SK-N-SH treated with all-trans-retinoic acid at 6 μM for 48 hours (cell line): ENCODE measurements around the gene AGL.
"Not testable (repeated sequence)": the region's sequence is repeated elsewhere in the genome, so short reads cannot be mapped to it uniquely, and the experiment has no call there.

ENCODE experiments used
- ARNTL ChIP-seq: fragments of 450-650 bp; formaldehyde crosslinking; IDR thresholded peaks from 2 replicates; pipeline ENCODE4 v1.5.0; 2020; ENCODE audit warnings: low read depth, mild to moderate bottlenecking, moderate library complexity, borderline replicate concordance
- BACH2 ChIP-seq: fragments of 250-450 bp; sonication (Bioruptor Pico); IDR thresholded peaks from 2 replicates; pipeline ENCODE4 v1.9.0; 2021; ENCODE audit warnings: mild to moderate bottlenecking, borderline replicate concordance
- CREB5 ChIP-seq: fragments of 250-450 bp; sonication (Bioruptor Pico); IDR thresholded peaks from 2 replicates; pipeline ENCODE4 v1.5.1; 2020; ENCODE audit warnings: low read depth, mild to moderate bottlenecking, moderate library complexity
- GLIS3 ChIP-seq: fragments of 250-450 bp; sonication (Bioruptor Pico); IDR thresholded peaks from 2 replicates; pipeline ENCODE4 v1.5.0; 2020; ENCODE audit warnings: mild to moderate bottlenecking, moderate library complexity
- PATZ1 ChIP-seq: fragments of 250-450 bp; sonication (Bioruptor Pico); IDR thresholded peaks from 2 replicates; pipeline ENCODE4 v1.8.0; 2020; ENCODE audit warnings: mild to moderate bottlenecking, moderate library complexity, borderline replicate concordance
- PPARA ChIP-seq: fragments of 250-450 bp; sonication (Bioruptor Pico); IDR thresholded peaks from 2 replicates; pipeline ENCODE4 v1.5.0; 2020; ENCODE audit warnings: mild to moderate bottlenecking, borderline replicate concordance
- RARB ChIP-seq: fragments of 250-450 bp; sonication (Bioruptor Pico); IDR thresholded peaks from 2 replicates; pipeline ENCODE4 v1.8.0; 2021; ENCODE audit warnings: mild to moderate bottlenecking, moderate library complexity
- SNAI2 ChIP-seq: fragments of 250-450 bp; sonication (Bioruptor Pico); IDR thresholded peaks from 2 replicates; pipeline ENCODE4 v1.5.0; 2020; ENCODE audit warnings: mild to moderate bottlenecking, moderate library complexity
- ZC3H10 ChIP-seq: fragments of 250-450 bp; sonication (Bioruptor Pico); IDR thresholded peaks from 2 replicates; pipeline ENCODE4 v1.5.1; 2021; ENCODE audit warnings: mild to moderate bottlenecking, moderate library complexity
- ZFP3 ChIP-seq: fragments of 250-450 bp; sonication (Bioruptor Pico); IDR thresholded peaks from 2 replicates; pipeline ENCODE4 v1.5.0; 2020; ENCODE audit warnings: mild to moderate bottlenecking, moderate library complexity
- ZNF565 ChIP-seq: fragments of 450-650 bp; formaldehyde crosslinking; conservative IDR thresholded peaks from 2 replicates; pipeline ENCODE4 v1.5.0; 2020; ENCODE audit warnings: low read depth, mild to moderate bottlenecking, moderate library complexity
- TF ChIP-seq, protein P1 (sequence below): fragments of 250-450 bp; sonication (Bioruptor Pico); IDR thresholded peaks from 2 replicates; pipeline ENCODE4 v1.5.0; 2020; ENCODE audit warnings: mild to moderate bottlenecking, moderate library complexity

GRCh38 chr1:99959189-99959705 lies 109.1 kb downstream of the AGL start:
- TF ChIP-seq PATZ1 (CRISPR knock-in tag); PPARA (CRISPR knock-in tag); GLIS3 (CRISPR knock-in tag); ARNTL (CRISPR knock-in tag); ZNF565; ZC3H10 (CRISPR knock-in tag); CREB5; SNAI2; RARB (CRISPR knock-in tag); BACH2 (CRISPR knock-in tag); ZFP3: not testable (repeated sequence)
- TF ChIP-seq, protein P1, sequence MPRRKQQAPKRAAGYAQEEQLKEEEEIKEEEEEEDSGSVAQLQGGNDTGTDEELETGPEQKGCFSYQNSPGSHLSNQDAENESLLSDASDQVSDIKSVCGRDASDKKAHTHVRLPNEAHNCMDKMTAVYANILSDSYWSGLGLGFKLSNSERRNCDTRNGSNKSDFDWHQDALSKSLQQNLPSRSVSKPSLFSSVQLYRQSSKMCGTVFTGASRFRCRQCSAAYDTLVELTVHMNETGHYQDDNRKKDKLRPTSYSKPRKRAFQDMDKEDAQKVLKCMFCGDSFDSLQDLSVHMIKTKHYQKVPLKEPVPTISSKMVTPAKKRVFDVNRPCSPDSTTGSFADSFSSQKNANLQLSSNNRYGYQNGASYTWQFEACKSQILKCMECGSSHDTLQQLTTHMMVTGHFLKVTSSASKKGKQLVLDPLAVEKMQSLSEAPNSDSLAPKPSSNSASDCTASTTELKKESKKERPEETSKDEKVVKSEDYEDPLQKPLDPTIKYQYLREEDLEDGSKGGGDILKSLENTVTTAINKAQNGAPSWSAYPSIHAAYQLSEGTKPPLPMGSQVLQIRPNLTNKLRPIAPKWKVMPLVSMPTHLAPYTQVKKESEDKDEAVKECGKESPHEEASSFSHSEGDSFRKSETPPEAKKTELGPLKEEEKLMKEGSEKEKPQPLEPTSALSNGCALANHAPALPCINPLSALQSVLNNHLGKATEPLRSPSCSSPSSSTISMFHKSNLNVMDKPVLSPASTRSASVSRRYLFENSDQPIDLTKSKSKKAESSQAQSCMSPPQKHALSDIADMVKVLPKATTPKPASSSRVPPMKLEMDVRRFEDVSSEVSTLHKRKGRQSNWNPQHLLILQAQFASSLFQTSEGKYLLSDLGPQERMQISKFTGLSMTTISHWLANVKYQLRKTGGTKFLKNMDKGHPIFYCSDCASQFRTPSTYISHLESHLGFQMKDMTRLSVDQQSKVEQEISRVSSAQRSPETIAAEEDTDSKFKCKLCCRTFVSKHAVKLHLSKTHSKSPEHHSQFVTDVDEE (CRISPR knock-in tag) = not testable (repeated sequence)
